PFSK-1 (cell line): Measurements from ENCODE around the gene AASDH.

Experiments
- FOXP2 ChIP-seq: optimal IDR thresholded peaks from 2 replicates; pipeline ENCODE3; 2011; ENCODE audit warnings: borderline replicate concordance, control low read depth, inconsistent platforms; ENCODE audit not compliant: insufficient read depth; ENCODE audit errors: extremely low read length, extremely low read depth
- POLR2AphosphoS5 ChIP-seq: IDR thresholded peaks from 2 replicates; pipeline ENCODE4 v1.6.1; 2012; ENCODE audit warnings: low read depth, mild to moderate bottlenecking, control low read depth, low read length, moderate library complexity

- TF ChIP-seq POLR2AphosphoS5 (no peak), FOXP2 (no peak)
Observed at GRCh38 chr4:56356650-56357049, 30.6 kb downstream of the AASDH start.
